ENCODE results near the gene ERCC6L2.

The ERCC6L2 gene

GRCh38 chr9:96004379-96004778 lies 128.9 kb downstream of the ERCC6L2 start:
- Histone ChIP-seq H3K4me3 (ENCODE audit: low read length) (no peak overlapping the region), H3K9ac (ENCODE audit: low read length) (no peak overlapping the region), H3K9me3 (ENCODE audit: control insufficient read depth, low read length) (no peaks in the 10 kb centered on the region), H3K27me3 (ENCODE audit: control insufficient read depth, insufficient read depth, low read length) (no peaks in the 10 kb centered on the region), H3K36me3 (ENCODE audit: control insufficient read depth, insufficient read depth, low read length) (no peaks in the 10 kb centered on the region), H3K4me1 (ENCODE audit: control insufficient read depth, insufficient read depth, low read length) (peaks cover 4% of the 10 kb centered on the region)

DNA sequence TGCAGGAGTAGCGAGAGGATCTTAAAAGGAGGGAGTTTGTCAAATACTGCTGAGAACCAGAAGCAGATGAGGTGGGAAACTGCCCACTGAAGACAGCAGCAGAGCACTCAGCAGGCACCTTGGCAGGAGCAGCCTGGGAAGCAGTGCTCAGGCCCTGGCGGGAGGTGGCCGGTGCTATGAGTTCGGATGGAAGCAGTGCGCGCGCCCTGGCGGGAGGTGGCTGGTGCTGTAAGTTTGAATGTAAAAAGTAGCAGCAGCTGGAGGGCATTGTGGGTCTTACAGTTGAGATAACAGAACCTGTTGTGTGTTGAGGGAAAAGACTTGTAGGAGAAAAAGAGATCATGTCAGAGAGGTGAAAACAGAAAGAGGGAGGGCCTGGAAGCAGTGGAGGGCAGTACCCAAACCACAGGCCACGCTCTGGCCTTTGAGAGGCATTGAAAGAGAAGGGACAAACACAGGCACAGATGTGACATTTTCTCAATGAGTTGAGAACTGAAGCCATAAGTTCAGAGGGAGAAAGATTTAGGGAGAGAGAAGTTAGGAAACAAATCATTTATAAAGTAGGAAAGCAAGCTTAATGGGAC lies 130.9 kb downstream of the ERCC6L2 start:
- no peaks in the 10 kb centered on the region for H3K27me3 ChIP-seq (ENCODE audit: control insufficient read depth, insufficient read depth, low read length)
- no peak overlapping the region for H3K4me3 ChIP-seq (ENCODE audit: low read length)
- peaks cover 7% of the 10 kb centered on the region for H3K4me1 ChIP-seq (ENCODE audit: control insufficient read depth, insufficient read depth, low read length)
- H3K9ac ChIP-seq (ENCODE audit: low read length) = no peak overlapping the region
- H3K36me3 ChIP-seq (ENCODE audit: control insufficient read depth, insufficient read depth, low read length) = no peaks in the 10 kb centered on the region
- H3K9me3 ChIP-seq (ENCODE audit: control insufficient read depth, low read length) = no peaks in the 10 kb centered on the region

GRCh38 chr9:96006961-96007360 lies 131.5 kb downstream of the ERCC6L2 start:
- Histone ChIP-seq H3K4me1 (ENCODE audit: control insufficient read depth, insufficient read depth, low read length) (peaks cover 7% of the 10 kb centered on the region), H3K36me3 (ENCODE audit: control insufficient read depth, insufficient read depth, low read length) (no peaks in the 10 kb centered on the region), H3K9me3 (ENCODE audit: control insufficient read depth, low read length) (no peaks in the 10 kb centered on the region), H3K4me3 (ENCODE audit: low read length) (no peak overlapping the region), H3K9ac (ENCODE audit: low read length) (no peak overlapping the region), H3K27me3 (ENCODE audit: control insufficient read depth, insufficient read depth, low read length) (no peaks in the 10 kb centered on the region)

DNA sequence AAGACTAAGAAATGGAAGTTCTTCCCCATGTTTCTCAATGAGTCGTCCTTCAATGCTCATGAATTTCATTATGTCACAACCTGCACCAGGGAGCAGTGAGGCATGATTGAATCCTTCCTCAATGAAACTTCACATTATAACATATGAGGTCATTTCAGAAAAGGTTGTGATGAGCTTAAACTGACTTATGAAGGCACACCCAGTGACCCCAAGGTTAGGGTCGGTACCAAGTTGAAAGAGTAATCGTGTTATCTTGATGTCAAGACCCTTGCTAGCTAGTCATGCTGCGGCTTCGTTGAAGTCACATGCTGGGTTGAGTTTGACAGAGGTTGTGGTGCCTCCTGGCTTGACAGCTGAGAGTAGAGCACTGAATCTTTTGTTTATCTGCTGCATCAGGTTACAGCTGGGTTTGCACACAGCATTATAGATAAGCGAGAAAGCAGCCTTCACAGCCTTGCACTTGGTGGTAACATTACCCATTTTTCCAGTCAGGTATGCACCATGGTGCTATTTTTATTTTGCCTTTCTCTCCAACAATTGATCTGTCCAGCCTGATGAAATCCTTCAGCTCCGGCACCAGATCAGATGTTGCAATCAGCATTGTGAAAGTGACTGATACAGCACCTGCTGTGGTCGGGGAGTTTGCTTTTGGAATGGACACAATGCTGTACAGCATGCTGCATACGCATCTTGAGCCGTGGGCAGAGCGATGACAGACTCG lies 133.2 kb downstream of the ERCC6L2 start:
- Histone ChIP-seq H3K9me3 (ENCODE audit: control insufficient read depth, low read length) (no peaks in the 10 kb centered on the region), H3K36me3 (ENCODE audit: control insufficient read depth, insufficient read depth, low read length) (no peaks in the 10 kb centered on the region), H3K27me3 (ENCODE audit: control insufficient read depth, insufficient read depth, low read length) (no peaks in the 10 kb centered on the region), H3K4me1 (ENCODE audit: control insufficient read depth, insufficient read depth, low read length) (peaks cover 7% of the 10 kb centered on the region), H3K4me3 (ENCODE audit: low read length) (no peak overlapping the region), H3K9ac (ENCODE audit: low read length) (no peak overlapping the region)

DNA sequence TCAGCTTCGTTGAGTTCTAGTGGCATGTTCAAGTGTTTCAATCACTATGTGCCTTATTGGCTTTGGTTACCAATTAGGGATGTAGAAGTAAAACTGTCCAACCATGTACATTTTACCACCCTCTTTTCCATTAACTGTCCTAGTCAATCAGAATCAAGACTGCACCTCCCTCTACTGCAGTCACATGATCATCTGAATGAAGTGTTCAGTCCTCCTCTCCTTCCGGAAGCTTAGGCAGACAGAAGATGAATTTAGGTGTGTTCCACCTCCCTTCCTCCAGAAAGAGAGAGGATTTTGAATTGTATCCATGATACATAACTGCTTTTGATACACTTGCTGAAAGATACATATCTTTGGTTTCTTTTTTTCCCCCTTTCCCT lies 133.7 kb downstream of the ERCC6L2 start:
- no peak overlapping the region for H3K9ac ChIP-seq (ENCODE audit: low read length)
- no peak overlapping the region for H3K4me3 ChIP-seq (ENCODE audit: low read length)
- peaks cover 7% of the 10 kb centered on the region for H3K4me1 ChIP-seq (ENCODE audit: control insufficient read depth, insufficient read depth, low read length)
- no peaks in the 10 kb centered on the region for H3K36me3 ChIP-seq (ENCODE audit: control insufficient read depth, insufficient read depth, low read length)
- no peaks in the 10 kb centered on the region for H3K27me3 ChIP-seq (ENCODE audit: control insufficient read depth, insufficient read depth, low read length)
- no peaks in the 10 kb centered on the region for H3K9me3 ChIP-seq (ENCODE audit: control insufficient read depth, low read length)

DNA sequence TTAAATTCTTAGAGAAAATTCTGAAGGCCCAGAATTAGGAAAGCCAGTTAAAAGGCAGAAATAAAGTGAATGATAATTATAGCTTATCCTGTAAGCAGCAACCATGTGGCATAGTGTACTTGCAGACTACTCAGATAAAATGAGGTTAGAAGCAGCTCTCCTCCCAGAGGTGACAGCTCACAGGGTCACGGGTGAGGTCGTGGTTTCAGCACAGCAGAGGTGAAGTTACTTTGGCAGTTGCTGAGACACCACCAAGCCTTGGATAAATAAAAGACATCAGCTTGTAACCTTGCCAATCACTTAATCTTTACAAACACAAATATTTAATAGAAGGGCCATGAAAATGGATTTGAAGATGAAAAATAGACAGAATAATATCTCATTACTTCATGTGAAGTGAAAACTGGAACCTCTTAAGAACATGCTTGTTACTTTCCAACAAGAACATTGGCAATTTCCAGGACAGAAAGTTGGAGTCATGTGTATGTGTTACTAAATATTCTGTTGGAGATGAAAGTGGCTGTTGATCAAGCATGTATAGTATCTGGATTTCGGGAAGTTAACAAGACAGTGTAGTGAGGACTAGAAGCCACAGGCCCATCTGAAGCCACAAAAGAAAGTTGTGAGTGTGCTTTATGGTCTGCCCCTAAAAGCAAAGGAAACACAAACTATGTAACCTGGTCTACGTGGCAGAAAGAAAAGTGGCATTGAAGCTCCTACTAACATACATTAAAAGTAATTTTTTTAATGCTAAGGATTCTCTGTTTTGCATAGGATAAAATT lies 134.4 kb downstream of the ERCC6L2 start:
- Histone ChIP-seq H3K36me3 (ENCODE audit: control insufficient read depth, insufficient read depth, low read length) (no peaks in the 10 kb centered on the region), H3K9me3 (ENCODE audit: control insufficient read depth, low read length) (no peaks in the 10 kb centered on the region), H3K9ac (ENCODE audit: low read length) (no peak overlapping the region), H3K4me3 (ENCODE audit: low read length) (no peak overlapping the region), H3K4me1 (ENCODE audit: control insufficient read depth, insufficient read depth, low read length) (peaks cover 7% of the 10 kb centered on the region), H3K27me3 (ENCODE audit: control insufficient read depth, insufficient read depth, low read length) (no peaks in the 10 kb centered on the region)

GRCh38 chr9:96014078-96014477 lies 138.6 kb downstream of the ERCC6L2 start:
- Histone ChIP-seq H3K36me3 (ENCODE audit: control insufficient read depth, insufficient read depth, low read length) (no peaks in the 10 kb centered on the region), H3K4me3 (ENCODE audit: low read length) (no peak overlapping the region), H3K4me1 (ENCODE audit: control insufficient read depth, insufficient read depth, low read length) (peaks cover 6% of the 10 kb centered on the region), H3K9me3 (ENCODE audit: control insufficient read depth, low read length) (no peaks in the 10 kb centered on the region), H3K27me3 (ENCODE audit: control insufficient read depth, insufficient read depth, low read length) (no peaks in the 10 kb centered on the region), H3K9ac (ENCODE audit: low read length) (no peak overlapping the region)

DNA sequence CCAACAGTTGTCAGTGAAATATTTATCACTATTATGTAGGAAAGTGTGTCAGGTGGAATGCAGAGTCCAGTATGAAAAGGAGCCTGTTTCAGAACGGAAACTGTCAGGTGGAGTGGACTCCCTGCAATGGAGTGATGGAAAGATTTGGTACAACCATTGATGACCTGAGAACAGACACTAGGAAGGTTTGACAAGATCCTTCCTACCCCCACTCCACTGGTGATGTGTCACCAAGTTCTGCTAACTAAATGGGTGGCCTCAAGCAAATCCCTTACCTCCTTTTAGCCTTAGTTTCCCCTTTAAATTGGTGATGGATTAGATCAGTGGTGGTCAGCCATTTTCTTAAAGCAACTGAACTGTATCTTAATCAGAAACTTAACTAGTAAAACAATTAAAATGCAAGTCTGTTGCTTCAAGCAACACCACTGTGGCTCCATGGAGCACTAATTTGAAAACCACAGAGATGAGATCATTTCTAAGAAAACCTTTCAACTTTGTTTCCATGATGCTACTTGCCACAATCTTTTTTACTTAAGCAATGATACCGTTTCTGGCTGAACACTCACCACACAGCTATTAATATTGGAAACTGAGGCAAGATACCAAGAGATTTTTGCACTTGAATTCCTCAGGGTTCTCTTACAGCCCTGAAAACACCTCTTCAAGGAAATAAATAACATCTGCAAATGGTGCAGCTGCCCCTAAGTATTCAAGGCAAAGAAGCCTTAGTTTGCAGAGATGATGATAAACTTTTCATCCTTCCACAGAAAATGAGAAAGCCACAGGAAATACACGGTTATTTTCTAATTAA lies 140.6 kb downstream of the ERCC6L2 start:
- Histone ChIP-seq H3K36me3 (ENCODE audit: control insufficient read depth, insufficient read depth, low read length) (no peaks in the 10 kb centered on the region), H3K9me3 (ENCODE audit: control insufficient read depth, low read length) (no peaks in the 10 kb centered on the region), H3K4me3 (ENCODE audit: low read length) (no peak overlapping the region), H3K9ac (ENCODE audit: low read length) (no peak overlapping the region), H3K4me1 (ENCODE audit: control insufficient read depth, insufficient read depth, low read length) (peaks cover 5% of the 10 kb centered on the region), H3K27me3 (ENCODE audit: control insufficient read depth, insufficient read depth, low read length) (peaks cover 11% of the 10 kb centered on the region)
